Gastroesophageal sphincter (tissue), 3 donors: ENCODE data around the gene SLC41A2.

ENCODE experiments used
- CTCF ChIP-seq, 4 experiments: fragments of 200-600 bp in 2 of 4; fragments of 450-650 bp in 2 of 4; sonication (generic) in 1 of 4; IDR thresholded peaks; one replicate each; pipeline ENCODE4 v1.5.1; 2017 to 2019; ENCODE audit warnings: antibody characterized with exemption in 4 of 4, mild to moderate bottlenecking in 2 of 4, moderate library complexity in 2 of 4
- POLR2A ChIP-seq, 2 donors: fragments of 450-650 bp; IDR thresholded peaks; one replicate each; pipeline ENCODE4 v1.6.1; 2017; ENCODE audit warnings: antibody characterized with exemption in 2 of 2, mild to moderate bottlenecking in 2 of 2, moderate library complexity in 1 of 2
- POLR2AphosphoS5 ChIP-seq: sonication (generic); formaldehyde crosslinking; IDR thresholded peaks from one replicate; pipeline ENCODE4 v1.6.1; 2017; ENCODE audit warnings: antibody characterized with exemption

- TF ChIP-seq POLR2A (IDR thresholded peaks at IDR 0.05) = no peak
- no peak for TF ChIP-seq CTCF (IDR thresholded peaks at IDR 0.05)
- no peak for TF ChIP-seq POLR2AphosphoS5
Observed at GRCh38 chr12:104938371-104938770, 19.7 kb downstream of the SLC41A2 start.
